H1 (cell line): ENCODE data around the gene GSTCD.

Experiments
- CHD2 ChIP-seq: IDR thresholded peaks from 2 replicates; pipeline ENCODE4 v1.6.1; 2012; ENCODE audit warnings: low read length, improper control_type of control experiment
- E2F6 ChIP-seq: IDR thresholded peaks from 2 replicates; pipeline ENCODE4 v1.6.1; 2012; ENCODE audit warnings: inconsistent platforms
- POLR2A ChIP-seq, 2 experiments: IDR thresholded peaks; 1 replicate in 1 of 2; 2 replicates in 1 of 2; pipeline ENCODE4 v1.6.1; 2011; ENCODE audit warnings: low read depth in 2 of 2, low read length in 2 of 2, mild to moderate bottlenecking in 2 of 2; ENCODE audit errors: control extremely low read depth in 1 of 2
- POLR2AphosphoS5 ChIP-seq: IDR thresholded peaks from 2 replicates; pipeline ENCODE4 v1.6.1; 2011; ENCODE audit warnings: low read depth, low read length
- RAD21 ChIP-seq, 2 experiments: IDR thresholded peaks in 1 of 2; conservative IDR thresholded peaks in 1 of 2; 2 replicates each; pipeline ENCODE4 v1.6.1; 2011; ENCODE audit warnings: low read depth in 2 of 2, low read length in 2 of 2, improper control_type of control experiment in 1 of 2, inconsistent platforms in 1 of 2, mild to moderate bottlenecking in 1 of 2, moderate library complexity in 1 of 2
- SIN3A ChIP-seq, 2 experiments: IDR thresholded peaks in 1 of 2; conservative IDR thresholded peaks in 1 of 2; 2 replicates each; pipeline ENCODE4 v1.6.1; 2011 to 2012; ENCODE audit warnings: low read length in 2 of 2, improper control_type of control experiment in 1 of 2, low read depth in 1 of 2, mild to moderate bottlenecking in 1 of 2
- SP2 ChIP-seq: IDR thresholded peaks from 2 replicates; pipeline ENCODE4 v1.6.1; 2012; ENCODE audit warnings: mild to moderate bottlenecking, low read length, inconsistent platforms
- SP4 ChIP-seq: IDR thresholded peaks from 2 replicates; pipeline ENCODE4 v1.6.1; 2012; ENCODE audit warnings: low read length, inconsistent platforms
- TEAD4 ChIP-seq: IDR thresholded peaks from 2 replicates; pipeline ENCODE4 v1.6.1; 2012; ENCODE audit warnings: low read depth, low read length, inconsistent platforms, mixed read lengths
- TF ChIP-seq, protein P1 (sequence below), 3 experiments: IDR thresholded peaks; 1 replicate in 2 of 3; 2 replicates in 1 of 3; pipeline versions ENCODE4 v1.5.1 to v1.6.1; 2011; ENCODE audit warnings: low read length in 3 of 3, mild to moderate bottlenecking in 3 of 3, inconsistent platforms in 2 of 3, low read depth in 1 of 3, moderate library complexity in 1 of 3; ENCODE audit not compliant: insufficient read depth in 1 of 3; ENCODE audit errors: control extremely low read depth in 1 of 3

DNA sequence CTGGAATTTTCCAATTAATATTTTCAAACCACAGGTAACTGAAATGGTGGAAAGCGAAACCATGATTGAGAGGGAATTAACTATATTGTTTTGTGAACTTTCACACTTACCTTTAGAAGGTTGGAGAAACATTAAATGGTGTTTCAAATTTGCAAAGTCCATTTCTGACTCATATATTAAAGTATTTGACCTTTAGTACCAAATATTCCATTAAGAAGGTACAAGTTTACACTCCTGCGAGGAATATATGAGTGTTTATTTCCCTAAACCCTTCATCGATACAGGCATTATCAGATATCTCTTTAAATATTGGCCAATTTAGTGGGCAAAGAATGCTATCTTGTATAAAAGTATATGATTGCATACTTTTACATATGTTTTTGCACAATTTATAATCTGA, 142.6 kb downstream of the GSTCD start:
- no peak for TF ChIP-seq TEAD4
- TF ChIP-seq, protein P1, sequence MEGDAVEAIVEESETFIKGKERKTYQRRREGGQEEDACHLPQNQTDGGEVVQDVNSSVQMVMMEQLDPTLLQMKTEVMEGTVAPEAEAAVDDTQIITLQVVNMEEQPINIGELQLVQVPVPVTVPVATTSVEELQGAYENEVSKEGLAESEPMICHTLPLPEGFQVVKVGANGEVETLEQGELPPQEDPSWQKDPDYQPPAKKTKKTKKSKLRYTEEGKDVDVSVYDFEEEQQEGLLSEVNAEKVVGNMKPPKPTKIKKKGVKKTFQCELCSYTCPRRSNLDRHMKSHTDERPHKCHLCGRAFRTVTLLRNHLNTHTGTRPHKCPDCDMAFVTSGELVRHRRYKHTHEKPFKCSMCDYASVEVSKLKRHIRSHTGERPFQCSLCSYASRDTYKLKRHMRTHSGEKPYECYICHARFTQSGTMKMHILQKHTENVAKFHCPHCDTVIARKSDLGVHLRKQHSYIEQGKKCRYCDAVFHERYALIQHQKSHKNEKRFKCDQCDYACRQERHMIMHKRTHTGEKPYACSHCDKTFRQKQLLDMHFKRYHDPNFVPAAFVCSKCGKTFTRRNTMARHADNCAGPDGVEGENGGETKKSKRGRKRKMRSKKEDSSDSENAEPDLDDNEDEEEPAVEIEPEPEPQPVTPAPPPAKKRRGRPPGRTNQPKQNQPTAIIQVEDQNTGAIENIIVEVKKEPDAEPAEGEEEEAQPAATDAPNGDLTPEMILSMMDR (IDR thresholded peaks at IDR 0.05; ENCODE audit: control extremely low read depth in 1 of 3, insufficient read depth in 1 of 3, low read depth in 1 of 3, low read length in 3 of 3) = no peak
- TF ChIP-seq CHD2 = no peak
- no peak for TF ChIP-seq SP2
- TF ChIP-seq POLR2AphosphoS5 = no peak
- TF ChIP-seq SP4 = no peak
- no peak for TF ChIP-seq E2F6
- TF ChIP-seq POLR2A (IDR thresholded peaks at IDR 0.05; ENCODE audit: control extremely low read depth in 1 of 2, low read depth in 2 of 2, low read length in 2 of 2) = no peak
- no peak for TF ChIP-seq SIN3A (conservative IDR thresholded peaks at IDR 0.05 in 1 of 2, IDR thresholded peaks at IDR 0.05 in 1 of 2; ENCODE audit: low read depth in 1 of 2, low read length in 2 of 2)
- TF ChIP-seq RAD21 (IDR thresholded peaks at IDR 0.05 in 1 of 2, conservative IDR thresholded peaks at IDR 0.05 in 1 of 2; ENCODE audit: low read depth in 2 of 2, low read length in 2 of 2) = no peak
